ENCODE measurements around the gene ADAMTS8. TPM values are rescaled to one million over a fixed set of nuclear protein-coding genes. Genes with fewer than 3 reads are reported as not detected.

Gene ADAMTS8
- total and polyA plus RNA-seq, 9 of the 15 experiments (the other 6 are each of a cell fraction or from before 2014, with no cell fraction given): not detected

- Histone ChIP-seq H3K36me3 (ENCODE audit: control insufficient read depth, insufficient read depth, low read length) (no peaks in the 10 kb centered on the region), H3K9ac (ENCODE audit: insufficient read depth in 1 of 2, low read depth in 2 of 2, low read length in 2 of 2) (no peak overlapping the region), H3K4me1 (replicated peaks in 1 of 2; ENCODE audit: control insufficient read depth in 2 of 2, insufficient read depth in 2 of 2, low read length in 2 of 2) (0 out of 5 replicates have a peak, but pooled peaks cover 0 to 2% of the 10 kb centered on the region in 2 experiments), H3K79me2 (ENCODE audit: control insufficient read depth, insufficient read depth, low read length) (no peaks in the 10 kb centered on the region), H2AFZ (ENCODE audit: low read depth, low read length) (no peak overlapping the region), H3K9me3 (replicated peaks; ENCODE audit: control insufficient read depth, insufficient read depth, low read depth, low read length) (no peaks in the 10 kb centered on the region), H4K20me1 (replicated peaks; ENCODE audit: control insufficient read depth, insufficient read depth, low read length) (no peaks in the 10 kb centered on the region; the same call in 1 of the 2 replicates), H3K4me3 (no peak overlapping the region), H3K27me3 (ENCODE audit: control insufficient read depth in 2 of 2, insufficient read depth in 2 of 2, low read length in 2 of 2) (peaks cover 13 to 29% of the 10 kb centered on the region in 2 experiments; a peak in 4 of 5 replicates), H3K9me1 (ENCODE audit: control insufficient read depth, insufficient read depth, low read length) (no peaks in the 10 kb centered on the region), H3K4me2 (ENCODE audit: insufficient read depth, low read length) (no peak overlapping the region), H3K27ac (ENCODE audit: extremely low read depth, low read depth, low read length) (no peak overlapping the region)
- intact Hi-C loops (cut with micrococcal nuclease) (no loop called here), in situ Hi-C loops (cut with MboI) (no loop called here)
- ATAC-seq (no peak), DNase-seq (ENCODE audit: extremely low read depth in 1 of 4, low spot score in 3 of 4) (no peak), FAIRE-seq (no peak)
- POLR2A ChIA-PET: no interaction called here
- TF ChIP-seq CBFA2T3 (IDR thresholded peaks at IDR 0.05): no peak
- no peak for TF ChIP-seq SAP30 (IDR thresholded peaks at IDR 0.05; ENCODE audit: borderline replicate concordance, insufficient read depth, low read depth, low read length, poor library complexity, severe bottlenecking)
- no peak for TF ChIP-seq ATF4 (CRISPR knock-in tag; IDR thresholded peaks at IDR 0.05)
- TF ChIP-seq ZBTB12 (CRISPR knock-in tag; IDR thresholded peaks at IDR 0.05): no peak
- TF ChIP-seq SIN3B (IDR thresholded peaks at IDR 0.05; ENCODE audit: low read depth): no peak
- TF ChIP-seq L3MBTL2 (IDR thresholded peaks at IDR 0.05): no peak
- TF ChIP-seq ZNF140 (CRISPR knock-in tag; IDR thresholded peaks at IDR 0.05): no peak
- no peak for TF ChIP-seq GATAD2B (IDR thresholded peaks at IDR 0.05; ENCODE audit: borderline replicate concordance)
- no peak for TF ChIP-seq ZNF165 (CRISPR knock-in tag; IDR thresholded peaks at IDR 0.05; ENCODE audit: borderline replicate concordance)
- TF ChIP-seq HINFP (tag; conservative IDR thresholded peaks at IDR 0.05; ENCODE audit: low read depth): no peak
- TF ChIP-seq MECOM (CRISPR knock-in tag; IDR thresholded peaks at IDR 0.05): no peak
- TF ChIP-seq ADNP (tag; IDR thresholded peaks at IDR 0.05): no peak
- no peak for TF ChIP-seq ZBED1 (IDR thresholded peaks at IDR 0.05)
- no peak for TF ChIP-seq POLR2G (IDR thresholded peaks at IDR 0.05; ENCODE audit: low read depth, low read length)
- TF ChIP-seq HOXB6 (CRISPR knock-in tag; IDR thresholded peaks at IDR 0.05; ENCODE audit: borderline replicate concordance): no peak
- TF ChIP-seq THRA (IDR thresholded peaks at IDR 0.05): no peak
- TF ChIP-seq STAG1 (CRISPR knock-in tag; IDR thresholded peaks at IDR 0.05; ENCODE audit: borderline replicate concordance): no peak
- TF ChIP-seq KLF10 (CRISPR knock-in tag; IDR thresholded peaks at IDR 0.05): no peak
- no peak for TF ChIP-seq ESRRB (CRISPR knock-in tag; IDR thresholded peaks at IDR 0.05; ENCODE audit: borderline replicate concordance)
- no TSS peak for BruUV-seq (replicated peaks)
- CTCF ChIA-PET (ENCODE audit: low intra/inter-chr PET ratio): no interaction called here
- 0% methylated on average over 6 of the region's 6 CpGs for WGBS (ENCODE audit: insufficient coverage, low coverage, missing lambda C conversion rate)
These were observed 59.2 kb downstream of the ADAMTS8 start for GRCh38 chr11:130369141-130369691.
